HG02642 (cell line): ENCODE data around the gene REX1BD.

Source experiments
- ATAC-seq: cut with Tn5 transposase; IDR thresholded peaks from one replicate; pipeline ENCODE4 v1.9.1; 2021; ENCODE audit warnings: mild to moderate bottlenecking; ENCODE audit not compliant: unreplicated experiment, poor library complexity

Gene REX1BD

GRCh38 chr19:18612051-18612771 is 23.6 kb downstream of the REX1BD start:
- no peak for ATAC-seq

- ATAC-seq, result no peak
Measured at GRCh38 chr19:18612772-18613588, 24.4 kb downstream of the REX1BD start, which contains the start of gene TMEM59L. Gene TMEM59L, plus strand, starts transcription at chr19:18612870. Its CDS starts 89 bp downstream, at chr19:18612959.

GRCh38 chr19:18613589-18614234 is 25.1 kb downstream of the REX1BD start:
- ATAC-seq, result no peak

- no peak for ATAC-seq
Measured at GRCh38 chr19:18616023-18616422, 27.4 kb downstream of the REX1BD start.

DNA sequence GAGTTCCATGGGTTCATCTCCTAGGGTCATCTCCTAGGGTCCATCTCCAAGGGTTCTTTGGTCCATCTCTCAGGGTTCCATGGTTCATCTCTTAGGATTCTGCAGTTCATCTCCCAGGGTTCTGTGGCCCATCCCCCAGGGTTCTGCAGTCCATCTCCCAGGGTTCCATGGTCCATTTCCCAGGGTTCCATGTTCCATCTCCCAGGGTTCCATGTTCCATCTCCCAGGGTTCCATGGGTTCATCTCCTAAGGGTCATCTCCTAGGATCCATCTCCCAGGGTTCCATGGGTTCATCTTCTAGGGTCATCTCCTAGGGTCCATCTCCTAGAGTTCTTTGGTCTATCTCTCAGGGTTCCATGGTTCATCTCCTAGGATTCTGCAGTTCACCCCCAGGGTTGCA is 29.0 kb downstream of the REX1BD start:
- no peak for ATAC-seq

DNA sequence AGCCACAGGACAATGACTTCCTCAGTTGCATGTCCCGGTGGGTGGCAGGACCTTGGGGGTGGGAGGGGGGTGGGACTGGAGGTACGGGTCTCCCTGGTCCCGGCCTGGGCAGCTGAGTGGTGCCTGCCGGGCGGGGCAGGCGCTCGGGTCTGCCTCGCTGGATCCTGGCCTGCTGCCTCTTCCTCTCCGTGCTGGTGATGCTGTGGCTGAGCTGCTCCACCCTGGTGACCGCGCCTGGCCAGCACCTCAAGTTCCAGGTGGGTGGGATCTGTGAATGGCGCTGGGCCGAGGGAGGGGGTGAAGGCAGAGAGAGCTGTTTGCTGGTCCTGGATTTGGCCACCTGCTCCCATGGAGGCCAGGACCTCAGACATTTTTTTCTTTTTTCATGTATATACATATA is 29.6 kb downstream of the REX1BD start:
- no peak for ATAC-seq

DNA sequence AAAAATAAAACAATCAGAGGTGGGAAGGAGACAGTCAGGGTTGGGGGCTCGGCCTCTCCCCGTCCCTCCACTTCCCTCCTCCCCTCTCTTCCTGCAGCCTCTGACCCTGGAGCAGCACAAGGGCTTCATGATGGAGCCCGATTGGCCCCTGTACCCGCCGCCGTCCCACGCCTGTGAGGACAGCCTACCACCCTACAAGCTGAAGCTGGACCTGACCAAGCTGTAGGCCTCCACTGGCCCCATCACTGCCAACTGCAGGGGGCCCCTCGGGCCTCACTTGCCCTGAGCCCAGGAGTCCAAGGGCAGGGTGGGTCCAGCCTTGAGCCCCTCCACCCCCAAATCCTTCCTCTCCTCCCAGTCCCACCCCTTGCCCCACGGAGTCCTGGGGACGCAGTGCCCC is 31.7 kb downstream of the REX1BD start:
- no peak for ATAC-seq

DNA sequence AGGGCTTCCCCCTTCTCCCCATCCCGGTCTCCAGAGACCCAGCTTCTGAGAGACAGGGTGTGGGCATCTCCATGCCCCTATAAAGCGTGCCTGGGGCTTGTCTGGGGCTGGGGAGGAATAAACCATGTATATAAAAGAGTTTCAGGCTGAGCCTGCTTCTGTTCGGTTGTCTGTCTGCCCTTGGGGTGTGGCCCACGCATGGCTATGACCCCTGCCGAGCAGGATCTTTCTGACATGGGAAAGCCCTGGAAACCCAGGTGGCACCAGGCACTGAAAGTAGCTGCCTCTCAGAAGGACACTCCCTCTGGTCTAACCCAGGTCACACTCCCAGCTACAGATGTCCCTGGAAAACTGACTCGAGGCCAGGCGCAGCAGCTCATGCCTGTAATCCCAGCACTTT is 32.3 kb downstream of the REX1BD start:
- ATAC-seq, result no peak

DNA sequence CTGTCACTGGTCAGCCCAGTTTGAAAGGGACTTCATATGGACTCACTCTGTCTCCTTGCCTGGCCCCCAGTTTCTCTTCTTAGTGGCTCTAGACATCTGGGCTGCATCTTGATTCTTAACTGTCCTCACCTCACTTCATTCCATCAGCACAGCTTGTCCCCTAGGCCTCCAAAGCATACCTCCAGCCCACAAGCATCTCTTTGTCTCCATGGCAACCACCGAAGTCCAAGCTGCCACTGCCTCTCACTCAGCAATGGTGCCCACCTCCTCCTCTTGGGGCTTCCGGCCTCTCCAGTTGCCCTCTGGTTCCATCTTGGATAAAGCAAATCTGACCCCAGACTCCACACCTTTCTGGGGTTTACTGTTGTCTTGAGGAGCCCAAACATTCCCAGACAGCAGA is 38.3 kb downstream of the REX1BD start:
- no peak for ATAC-seq

GRCh38 chr19:18629166-18630088 is 40.8 kb downstream of the REX1BD start:
- no peak for ATAC-seq

DNA sequence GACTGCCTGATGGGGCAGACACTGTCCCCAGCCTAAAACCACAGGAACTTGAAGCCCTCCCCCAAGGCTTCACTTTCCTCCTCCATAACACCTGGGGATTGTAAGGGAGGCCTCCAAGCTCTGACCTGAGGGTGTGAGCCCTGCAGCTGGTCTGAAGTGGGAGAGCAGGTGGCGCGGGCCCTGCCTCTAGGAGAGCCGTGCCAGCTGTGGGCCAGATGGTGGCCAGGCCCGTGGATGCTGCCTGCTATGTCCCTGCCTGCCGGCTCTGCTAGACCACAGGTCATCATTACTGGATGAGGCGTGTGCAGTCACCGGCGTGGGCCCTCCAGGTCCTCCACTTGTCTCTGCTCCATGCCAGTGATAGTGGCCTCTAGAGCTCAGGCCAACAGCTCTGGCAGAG is 44.7 kb downstream of the REX1BD start:
- no peak for ATAC-seq

GRCh38 chr19:18634612-18635297 is 46.2 kb downstream of the REX1BD start:
- no peak for ATAC-seq

DNA sequence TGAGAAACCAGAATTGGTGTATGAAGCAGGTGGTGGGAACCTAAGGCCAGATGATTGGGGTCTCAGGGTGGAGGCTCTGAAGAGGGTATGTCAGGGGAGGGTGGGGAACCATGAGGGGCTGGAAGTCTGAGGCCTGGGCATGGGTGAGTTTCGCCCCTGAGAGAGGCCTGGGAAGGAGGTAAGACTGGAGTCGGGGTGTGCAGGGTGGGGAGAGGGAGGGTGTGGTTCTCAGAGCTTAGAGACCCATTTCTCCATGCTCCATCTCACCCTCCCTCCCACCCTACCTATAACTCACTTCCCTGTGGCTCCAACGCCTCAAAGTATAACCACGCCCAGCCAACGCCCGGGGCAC is 47.2 kb downstream of the REX1BD start:
- no peak for ATAC-seq

DNA sequence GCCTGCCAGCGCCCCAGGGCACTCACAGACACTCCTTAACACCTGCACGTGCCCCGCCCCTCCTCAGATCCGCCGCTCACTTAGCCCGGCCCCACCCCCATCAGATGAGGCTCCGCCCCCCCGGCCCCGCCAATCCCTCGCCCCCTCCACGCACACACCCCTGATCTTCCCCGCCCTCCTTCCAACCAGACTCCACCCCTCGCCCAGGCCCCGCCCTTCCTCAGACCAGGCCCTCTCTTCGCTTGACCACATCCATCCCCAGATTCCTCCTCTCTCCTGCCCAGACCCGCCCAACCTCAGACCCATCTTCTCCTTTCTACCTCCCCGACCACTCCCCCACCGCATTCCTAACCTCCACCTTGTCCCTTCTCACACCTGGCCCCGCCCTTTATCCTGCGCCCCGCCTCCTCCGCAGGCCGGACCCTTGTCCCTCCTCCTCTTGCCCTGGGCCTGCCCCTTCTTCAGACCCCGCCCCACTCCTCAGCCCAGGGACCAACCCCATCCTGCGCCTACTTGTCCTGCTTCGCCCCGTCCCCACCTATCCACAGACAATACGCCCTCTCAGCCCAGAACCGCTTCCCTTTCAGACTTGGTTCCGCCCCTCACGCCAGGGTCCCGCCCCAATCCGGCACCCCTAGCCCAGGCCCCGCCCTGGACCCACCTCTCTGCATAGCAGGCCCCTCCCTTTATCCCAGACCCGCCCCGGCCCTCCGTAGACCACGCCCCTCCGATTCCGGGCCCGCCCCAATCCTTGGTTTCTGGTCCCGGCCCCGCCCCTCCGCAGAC is 47.8 kb downstream of the REX1BD start:
- ATAC-seq, result peak; percentile 89

GRCh38 chr19:18636969-18637629 is 48.5 kb downstream of the REX1BD start, which contains the start of gene KLHL26:
Gene KLHL26, plus strand, starts transcription at chr19:18637028. Its CDS starts 27 bp downstream, at chr19:18637055.
- ATAC-seq, result no peak

DNA sequence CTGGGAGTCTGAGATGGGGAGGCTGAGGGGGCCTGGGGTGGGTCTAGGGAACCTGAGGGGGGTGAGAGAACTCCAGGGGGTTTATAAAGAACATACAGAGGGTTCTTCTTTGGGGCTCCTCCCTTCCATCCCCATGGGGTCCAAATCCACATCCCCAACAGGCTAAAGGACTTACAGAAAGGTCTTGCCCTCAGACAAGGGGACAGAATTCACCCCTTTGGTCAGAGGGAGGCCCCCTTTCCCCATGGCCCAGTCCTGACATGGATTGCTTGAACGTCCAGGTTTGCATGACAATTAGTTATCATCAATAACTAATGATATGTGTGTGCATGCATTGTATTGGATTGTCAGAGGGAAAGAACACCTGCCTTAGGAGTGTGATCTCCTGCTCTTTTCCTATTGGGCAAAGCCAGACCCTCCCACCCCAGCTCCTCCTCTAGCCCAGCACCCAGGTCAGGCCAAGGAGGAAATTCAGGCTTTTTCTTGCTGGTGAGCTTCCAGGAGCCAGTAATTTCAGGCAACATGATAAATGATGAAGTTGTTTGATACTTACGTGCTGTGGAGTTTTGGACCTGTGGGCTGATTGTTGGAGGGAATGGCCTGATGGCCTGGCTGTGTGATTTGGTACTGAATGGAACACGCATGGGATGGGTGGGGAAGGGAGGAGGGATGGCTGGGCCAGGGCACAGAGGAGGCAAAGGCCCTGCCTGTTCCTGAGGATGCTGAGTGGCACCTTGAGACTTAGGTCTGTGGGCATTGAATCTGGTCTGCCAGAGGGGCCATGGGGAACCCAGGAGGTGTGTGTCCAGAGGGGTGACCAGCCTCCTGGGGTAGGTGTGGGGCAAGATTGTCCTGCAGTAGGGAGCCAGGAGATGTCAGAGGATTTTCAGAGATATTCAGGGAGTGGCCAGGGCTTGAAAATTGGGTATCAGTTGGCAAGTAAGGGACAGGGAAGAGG is 49.4 kb downstream of the REX1BD start:
- no peak for ATAC-seq

- ATAC-seq, result no peak
Measured at GRCh38 chr19:18639706-18640243, 51.2 kb downstream of the REX1BD start.
